H54 (cell line): ENCODE results near the gene GRIK4.
"Not testable (repeated sequence)": the region's sequence is repeated elsewhere in the genome, so short reads cannot be mapped to it uniquely, and the experiment has no call there.

Experiments
- DNase-seq: peaks from one replicate; pipeline ENCODE4 v3.0.0; 2011; ENCODE audit warnings: low spot score, mixed read lengths; ENCODE audit not compliant: insufficient read length
- FAIRE-seq: peaks from 3 replicates; lab custom pipeline; 2011; peaks lifted over from hg19 to GRCh38; lab: Jason Lieb, UNC
- POLR2A ChIP-seq: IDR thresholded peaks from 2 replicates; pipeline ENCODE4 v1.6.1; 2011; ENCODE audit warnings: low read depth, mild to moderate bottlenecking, low read length

GRIK4 gene

DNA sequence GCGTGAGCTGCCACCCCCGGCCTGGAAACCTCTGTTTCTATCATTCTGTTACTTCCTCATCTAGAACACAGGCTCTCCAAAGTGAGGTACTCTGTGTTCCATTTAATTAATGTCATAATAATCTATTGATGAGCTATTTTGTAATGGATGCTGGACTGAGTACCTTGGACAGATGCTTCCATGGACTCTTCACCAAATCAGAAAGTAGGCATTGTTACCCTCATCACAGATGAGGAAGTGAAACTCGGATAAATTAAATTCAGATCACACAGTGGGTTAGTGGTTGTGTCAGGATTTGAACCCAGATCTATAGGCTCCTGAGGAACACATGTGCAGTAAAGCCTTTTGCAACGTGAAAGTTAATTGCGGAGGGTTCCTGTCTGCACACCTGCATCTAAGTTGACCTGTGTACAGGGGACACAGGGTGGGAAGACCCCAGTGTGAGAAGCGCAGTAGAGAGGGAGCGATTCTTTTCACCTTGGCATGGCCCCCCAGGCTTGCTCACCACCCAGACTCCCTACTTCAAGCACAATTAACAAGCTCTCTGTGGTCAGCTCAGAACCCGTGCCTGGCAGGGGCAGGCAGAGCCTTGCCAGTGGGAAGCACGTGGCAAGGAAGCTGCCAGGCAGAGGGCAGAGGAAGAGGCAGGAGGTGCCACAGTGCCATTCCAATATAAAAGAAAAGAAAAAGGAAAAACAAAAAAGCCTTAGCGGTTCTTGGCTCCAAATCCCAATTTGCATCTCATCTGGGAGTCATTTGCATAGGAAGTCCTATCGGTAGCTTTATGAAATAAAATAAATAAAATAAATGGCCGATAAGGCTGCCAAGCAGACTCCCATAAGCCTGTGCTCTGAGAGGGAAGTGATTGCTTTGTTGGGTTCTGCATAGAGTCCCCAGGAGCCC lies 239.3 kb downstream of the GRIK4 start:
- DNase-seq, result no peak
- no peak for TF ChIP-seq POLR2A
- no peak for FAIRE-seq

DNA sequence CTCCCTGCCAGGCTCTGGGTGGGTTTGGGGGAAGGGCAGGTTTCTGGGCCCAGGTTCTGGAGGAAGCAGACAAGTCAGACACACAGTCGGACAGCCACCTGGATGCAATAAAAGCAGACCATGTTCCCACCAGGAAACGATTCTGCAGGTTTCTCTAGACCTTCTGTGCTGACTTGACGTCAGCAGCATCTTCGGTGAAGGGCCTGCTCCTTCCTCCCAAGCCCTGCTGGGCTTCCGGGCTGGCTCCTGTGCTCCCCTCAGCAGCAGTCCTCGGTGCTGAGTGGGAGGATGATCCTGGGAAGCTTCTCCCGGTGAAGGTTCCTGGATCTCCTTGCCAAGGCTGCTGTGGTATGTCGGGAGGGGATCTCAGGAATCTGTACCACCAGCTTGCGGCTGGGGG lies 240.0 kb downstream of the GRIK4 start:
- FAIRE-seq (no peak), DNase-seq (no peak)
- no peak for TF ChIP-seq POLR2A

DNA sequence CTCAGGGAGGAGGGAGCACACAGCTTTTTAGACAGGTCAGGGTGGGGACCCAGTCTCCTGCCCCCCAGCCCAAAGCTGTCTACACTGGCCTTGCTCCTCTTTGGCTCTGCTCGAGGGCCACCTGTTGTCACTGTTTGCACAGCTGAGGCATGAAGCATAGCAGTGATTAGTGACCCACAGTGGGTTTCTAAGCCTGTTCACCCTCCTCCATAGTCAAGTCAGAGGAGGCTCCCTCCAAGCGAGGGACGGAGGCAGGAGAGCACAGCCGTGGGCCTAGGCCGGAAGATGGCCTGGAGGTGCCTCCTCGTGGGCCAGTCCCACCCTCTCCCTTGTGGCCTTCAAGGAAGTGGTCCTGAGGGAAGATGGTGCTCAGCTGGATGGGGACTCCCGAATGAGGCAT lies 241.1 kb downstream of the GRIK4 start:
- no peak for DNase-seq
- TF ChIP-seq POLR2A, result no peak
- no peak for FAIRE-seq

- DNase-seq (no peak), FAIRE-seq (no peak)
- no peak for TF ChIP-seq POLR2A
Measured at GRCh38 chr11:120756931-120757330, 245.4 kb downstream of the GRIK4 start.

DNA sequence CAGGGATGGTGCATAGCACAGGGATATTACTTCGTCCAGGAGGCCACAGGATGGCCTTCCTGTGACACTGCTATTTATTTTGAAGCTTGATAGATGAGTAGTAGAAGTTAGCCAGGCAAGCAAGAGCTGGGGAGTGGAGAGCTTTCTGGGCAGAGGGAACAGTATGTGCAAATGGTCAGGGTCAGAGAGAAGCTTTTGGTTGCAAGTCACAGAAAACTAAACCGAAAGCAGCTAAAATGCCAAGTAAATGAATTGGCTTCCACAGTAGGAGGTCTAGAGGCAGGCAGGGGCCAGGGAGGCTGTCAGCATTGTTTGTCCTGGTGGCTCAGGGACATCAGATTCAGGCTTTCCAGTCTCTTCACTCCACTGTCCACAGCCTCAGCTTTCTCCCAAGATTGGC lies 247.5 kb downstream of the GRIK4 start:
- FAIRE-seq (no peak), DNase-seq (no peak)
- TF ChIP-seq POLR2A, result no peak

DNA sequence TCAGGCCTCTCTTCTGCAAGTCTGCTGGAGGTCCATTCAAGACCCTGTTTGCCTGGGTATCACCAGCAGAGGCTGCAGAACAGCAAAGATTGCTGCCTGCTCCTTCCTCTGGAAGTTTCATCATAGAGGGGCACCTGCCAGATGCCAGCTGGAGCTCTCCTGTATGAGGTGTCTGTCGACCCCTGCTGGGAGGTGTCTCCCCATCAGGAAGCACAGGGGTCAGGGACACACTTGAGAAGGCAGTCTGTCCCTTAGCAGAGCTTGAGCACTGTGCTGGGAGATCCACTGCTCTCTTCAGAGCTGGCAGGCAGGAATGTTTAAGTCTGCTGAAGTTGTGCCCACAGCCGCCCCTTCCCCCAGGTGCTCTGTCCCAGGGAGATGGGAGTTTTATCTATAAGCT lies 254.2 kb downstream of the GRIK4 start:
- FAIRE-seq, DNase-seq: not testable (repeated sequence)

- no peak for TF ChIP-seq POLR2A
- no peak for DNase-seq
- no peak for FAIRE-seq
Measured at GRCh38 chr11:120766318-120766717, 254.8 kb downstream of the GRIK4 start.

DNA sequence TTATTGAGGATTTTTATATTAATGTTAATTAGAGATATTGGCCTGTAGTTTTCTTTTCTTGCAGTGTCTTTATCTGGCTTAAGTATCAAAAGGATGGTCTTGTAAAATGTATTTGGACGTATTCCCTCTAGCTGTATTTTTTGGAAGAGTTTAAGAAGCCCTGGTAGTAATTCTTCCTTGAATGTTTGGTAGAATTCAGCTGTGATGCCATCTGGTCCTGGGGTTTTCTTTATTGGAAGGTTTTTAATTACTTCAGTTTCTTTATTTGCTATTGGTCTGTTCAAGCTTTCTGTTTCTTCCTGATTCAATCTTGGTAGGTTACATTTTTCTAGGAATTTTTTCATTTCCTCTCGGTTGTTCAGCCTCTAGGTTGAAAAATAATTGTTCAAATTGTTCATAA lies 257.4 kb downstream of the GRIK4 start:
- no peak for TF ChIP-seq POLR2A
- no peak for DNase-seq
- no peak for FAIRE-seq

DNA sequence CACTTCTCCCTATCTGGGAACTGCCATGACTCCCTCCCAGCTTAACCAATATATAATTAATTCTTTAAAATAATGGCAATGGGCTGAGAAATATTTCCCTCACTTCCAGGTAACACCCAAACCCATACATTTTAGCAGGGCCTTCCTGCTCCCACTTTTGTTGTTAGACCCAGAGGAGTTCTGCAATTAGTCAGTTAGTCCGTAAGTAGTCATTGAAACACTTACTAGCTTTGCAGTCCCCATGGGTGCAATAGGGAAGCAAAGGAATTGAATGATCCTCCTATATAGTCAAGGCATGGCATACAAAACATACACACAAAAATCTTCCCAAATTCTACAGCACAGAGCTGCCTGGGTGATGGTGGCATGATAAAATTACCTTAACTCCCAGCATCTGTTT lies 258.4 kb downstream of the GRIK4 start:
- DNase-seq, result no peak
- FAIRE-seq, result no peak
- no peak for TF ChIP-seq POLR2A

DNA sequence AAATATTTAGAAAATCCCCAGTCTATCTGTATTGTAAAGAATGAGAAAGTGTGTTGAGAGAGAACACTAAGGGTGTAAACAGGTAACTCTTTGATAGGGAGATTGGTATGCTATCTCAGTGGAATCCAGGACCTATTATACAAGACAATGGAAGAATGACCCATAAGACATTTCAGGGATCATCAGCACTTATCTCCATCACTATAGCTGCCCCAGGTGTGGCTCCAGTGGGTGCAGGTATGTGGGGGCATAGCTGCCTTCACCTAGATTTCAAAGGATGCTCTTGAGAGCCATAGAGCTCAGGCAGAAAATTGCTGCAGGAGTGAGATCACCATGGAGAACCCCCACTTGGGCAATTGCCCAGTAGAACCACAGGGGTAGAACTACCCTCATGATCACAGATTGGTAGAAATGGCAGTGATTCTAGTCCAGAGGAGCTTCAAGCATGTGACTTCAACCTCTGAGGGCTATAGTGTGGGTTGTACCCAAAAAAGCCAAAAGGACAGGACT lies 260.1 kb downstream of the GRIK4 start:
- FAIRE-seq, result no peak
- no peak for DNase-seq
- TF ChIP-seq POLR2A, result no peak

DNA sequence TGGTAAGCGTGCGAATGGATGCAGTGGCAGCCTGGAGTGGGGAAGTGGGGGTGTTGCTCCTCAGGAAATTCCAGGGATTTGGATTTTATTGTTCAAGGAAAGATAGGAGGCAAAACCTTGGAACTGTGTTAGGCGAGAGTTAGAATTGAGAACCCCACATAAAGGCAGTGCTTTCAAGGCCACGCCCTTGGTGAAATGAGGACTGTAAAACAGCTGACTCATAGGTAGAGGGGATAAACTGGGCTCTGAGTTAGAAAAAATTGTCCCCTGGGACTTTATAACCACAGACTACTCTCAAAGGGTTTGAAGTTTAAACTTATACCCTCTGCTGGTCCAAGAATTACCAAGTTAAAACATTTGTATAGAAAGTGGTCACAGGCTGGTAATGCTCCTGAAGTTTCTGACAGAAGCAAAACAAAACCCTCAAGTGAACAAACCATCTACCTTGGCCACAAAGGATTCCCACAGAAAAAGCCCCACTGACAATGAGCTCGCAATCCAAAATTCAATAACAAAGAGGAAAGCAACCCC lies 262.0 kb downstream of the GRIK4 start:
- FAIRE-seq (no peak), DNase-seq (no peak)

GRCh38 chr11:120774591-120775386 lies 263.2 kb downstream of the GRIK4 start:
- no peak for FAIRE-seq
- DNase-seq, result no peak

More for the DNA sequence above, 262.0 kb downstream of the GRIK4 start:
- TF ChIP-seq POLR2A, result no peak

DNA sequence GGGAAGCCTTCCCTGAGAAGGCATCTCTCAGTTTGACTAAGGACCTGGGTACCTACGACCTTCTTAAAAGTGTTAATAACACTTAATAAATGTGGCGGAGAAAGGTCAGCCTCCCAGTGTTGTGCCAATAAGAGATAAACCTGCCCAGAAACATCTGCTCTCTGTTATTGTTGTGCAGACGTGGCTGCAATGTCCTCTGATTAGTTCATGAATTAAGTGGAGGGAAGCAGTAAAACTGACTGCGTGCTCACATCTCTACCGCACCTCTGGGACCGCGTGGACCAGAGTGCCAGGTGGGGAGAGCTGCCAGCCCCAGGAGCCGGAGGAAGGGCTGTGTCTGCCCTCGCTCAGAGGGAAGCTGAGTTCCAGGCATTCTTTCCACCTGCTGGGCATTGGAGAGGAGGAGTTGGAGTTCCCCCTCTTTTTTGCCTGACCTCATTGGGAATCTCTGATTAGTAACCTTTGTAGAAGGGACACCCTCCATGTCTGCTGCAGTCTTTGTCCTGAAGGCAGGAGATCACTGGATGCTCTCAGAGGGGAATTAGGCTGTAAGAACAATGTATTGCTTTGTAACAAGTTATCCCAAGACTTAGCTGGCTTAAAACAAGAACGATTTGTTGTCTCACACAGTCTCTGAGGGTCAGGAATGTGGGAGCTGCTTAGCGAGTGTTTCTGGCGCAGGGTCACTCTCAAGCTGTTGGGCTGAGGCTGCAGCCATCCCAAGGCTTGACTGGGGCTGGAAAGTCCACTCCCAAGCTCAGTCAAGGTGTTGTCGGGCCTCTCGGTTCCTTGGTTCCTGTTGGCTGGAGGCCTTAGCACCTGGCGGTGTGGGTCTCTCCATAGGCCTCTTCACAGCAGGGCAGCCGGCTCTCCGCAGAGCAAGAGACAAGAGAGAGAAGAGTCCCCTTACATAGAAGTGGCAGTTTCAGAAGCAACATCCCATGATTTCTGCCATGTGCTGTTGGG lies 264.7 kb downstream of the GRIK4 start:
- TF ChIP-seq POLR2A, result no peak
- DNase-seq (no peak), FAIRE-seq (no peak)

More at GRCh38 chr11:120774591-120775386, 263.2 kb downstream of the GRIK4 start:
- TF ChIP-seq POLR2A, result no peak
